Measurements from ENCODE around the gene ICA1. TPM values are rescaled to one million over a fixed set of nuclear protein-coding genes. Genes with fewer than 3 reads are reported as not detected.
"Not testable (repeated sequence)": the region's sequence is repeated elsewhere in the genome, so short reads cannot be mapped to it uniquely, and the experiment has no call there.

ICA1 gene
- total and polyA plus RNA-seq, 12 donors, result 29.5 to 92.1 (median 56.8) TPM

DNA sequence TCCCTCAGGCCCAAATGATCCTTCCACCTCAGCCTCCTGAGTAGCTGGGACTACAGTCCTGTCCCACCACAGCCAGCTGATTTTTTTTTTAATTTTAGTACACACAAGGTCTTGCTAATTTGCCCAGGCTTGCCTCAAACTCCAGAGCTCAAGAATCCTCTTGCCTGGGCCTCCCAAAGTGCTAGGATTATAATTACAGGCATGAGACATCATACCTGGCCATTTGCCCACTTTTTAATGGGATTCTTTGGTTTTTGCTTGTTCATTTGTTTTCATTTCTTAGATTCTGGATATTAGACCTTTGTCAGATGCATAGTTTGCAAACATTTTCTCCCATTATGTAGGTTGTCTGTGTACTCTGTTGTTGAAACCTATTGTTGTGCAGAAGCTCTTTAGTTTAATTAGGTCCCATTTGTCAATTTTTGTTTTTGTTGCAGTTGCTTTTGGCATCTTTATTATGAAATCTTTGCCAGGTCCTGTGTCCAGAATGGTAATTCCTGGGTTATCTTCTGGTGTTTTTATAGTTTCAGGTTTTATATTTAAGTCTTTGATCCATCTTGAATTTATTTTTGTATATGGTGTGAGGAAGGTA is 198.2 kb downstream of the ICA1 start:
- intact Hi-C loops (cut with DNase I), result no loop called here
- ATAC-seq (no peak), DNase-seq (no peak)
- no peak overlapping the region for H3K27ac ChIP-seq
- H3K9me3 ChIP-seq, result peaks cover 0 to 6% (median 0%) of the 10 kb centered on the region in 11 donors
- H3K36me3 ChIP-seq, result peaks cover 0 to 31% (median 0%) of the 10 kb centered on the region in 9 donors
- TF ChIP-seq, protein P1, sequence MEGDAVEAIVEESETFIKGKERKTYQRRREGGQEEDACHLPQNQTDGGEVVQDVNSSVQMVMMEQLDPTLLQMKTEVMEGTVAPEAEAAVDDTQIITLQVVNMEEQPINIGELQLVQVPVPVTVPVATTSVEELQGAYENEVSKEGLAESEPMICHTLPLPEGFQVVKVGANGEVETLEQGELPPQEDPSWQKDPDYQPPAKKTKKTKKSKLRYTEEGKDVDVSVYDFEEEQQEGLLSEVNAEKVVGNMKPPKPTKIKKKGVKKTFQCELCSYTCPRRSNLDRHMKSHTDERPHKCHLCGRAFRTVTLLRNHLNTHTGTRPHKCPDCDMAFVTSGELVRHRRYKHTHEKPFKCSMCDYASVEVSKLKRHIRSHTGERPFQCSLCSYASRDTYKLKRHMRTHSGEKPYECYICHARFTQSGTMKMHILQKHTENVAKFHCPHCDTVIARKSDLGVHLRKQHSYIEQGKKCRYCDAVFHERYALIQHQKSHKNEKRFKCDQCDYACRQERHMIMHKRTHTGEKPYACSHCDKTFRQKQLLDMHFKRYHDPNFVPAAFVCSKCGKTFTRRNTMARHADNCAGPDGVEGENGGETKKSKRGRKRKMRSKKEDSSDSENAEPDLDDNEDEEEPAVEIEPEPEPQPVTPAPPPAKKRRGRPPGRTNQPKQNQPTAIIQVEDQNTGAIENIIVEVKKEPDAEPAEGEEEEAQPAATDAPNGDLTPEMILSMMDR (IDR thresholded peaks at IDR 0.05), result no peak
- H3K4me3 ChIP-seq, result no peak overlapping the region
- H3K4me1 ChIP-seq, result peaks cover 0 to 4% (median 1%) of the 10 kb centered on the region in 9 donors
- no peaks in the 10 kb centered on the region for H3K27me3 ChIP-seq

DNA sequence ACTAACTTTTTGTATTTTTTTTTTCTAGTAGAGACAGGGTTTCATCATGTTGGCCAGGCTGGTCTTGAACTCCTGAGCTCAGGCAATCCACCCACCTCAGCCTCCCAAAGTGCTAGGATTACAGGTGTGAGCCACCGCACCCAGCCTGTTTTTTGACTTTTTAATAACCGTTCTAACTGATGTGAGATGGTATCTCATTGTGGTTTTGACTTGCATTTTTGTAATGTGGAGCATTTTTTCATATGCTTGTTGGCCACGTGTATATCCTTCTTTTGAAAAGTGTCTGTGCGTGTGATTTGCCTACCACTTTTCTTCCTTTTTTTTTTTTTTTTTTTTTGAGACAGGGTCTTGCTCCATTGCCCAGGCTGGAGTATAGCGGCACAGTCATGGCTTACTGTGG is 198.7 kb downstream of the ICA1 start:
- intact Hi-C loops (cut with DNase I); H3K4me3 ChIP-seq; H3K4me1 ChIP-seq; H3K27ac ChIP-seq; H3K27me3 ChIP-seq; DNase-seq; H3K9me3 ChIP-seq; ATAC-seq: not testable (repeated sequence)
- H3K36me3 ChIP-seq, result peaks cover 0 to 31% (median 0%) of the 10 kb centered on the region in 9 donors
- 93 to 96% methylated on average over 5 of the region's 5 CpGs for WGBS, 2 donors

Other genes with a start within 250 kb of the ICA1 start
- gene NXPH1, start 171.4 kb upstream of the ICA1 start, total RNA-seq, result not detected
- gene NXPH1, start 171.4 kb upstream of the ICA1 start, polyA plus RNA-seq, result not detected

Measured in heart right ventricle (tissue), 16 donors.